ENCODE data around the gene CACHD1.

- TF ChIP-seq EZH2 (IDR thresholded peaks at IDR 0.05) = no peak
- peak; percentile 14 to 46 (median 24); a peak in 2 of 6 replicates for TF ChIP-seq CTCF (IDR thresholded peaks at IDR 0.05 in 2 of 3, conservative IDR thresholded peaks at IDR 0.05 in 1 of 3; ENCODE audit: borderline replicate concordance in 1 of 3, insufficient read depth in 1 of 3, low read depth in 2 of 3, low read length in 2 of 3)
- TF ChIP-seq ZBTB33 (IDR thresholded peaks at IDR 0.05; ENCODE audit: extremely low read depth, insufficient replicate concordance, low read length) = no peak
- no peak for TF ChIP-seq SP1 (IDR thresholded peaks at IDR 0.05; ENCODE audit: low read depth)
- TF ChIP-seq FOSL1 (IDR thresholded peaks at IDR 0.05; ENCODE audit: low read depth) = no peak
- no peak for TF ChIP-seq POLR2AphosphoS5 (IDR thresholded peaks at IDR 0.05; ENCODE audit: low read depth, low read length)
- TF ChIP-seq POLR2A (IDR thresholded peaks at IDR 0.05; ENCODE audit: borderline replicate concordance, extremely low read depth, insufficient read depth, insufficient read length) = no peak
- no peak for TF ChIP-seq EZH2phosphoT487 (IDR thresholded peaks at IDR 0.05; ENCODE audit: borderline replicate concordance)
- no peak for TF ChIP-seq TCF7L2 (IDR thresholded peaks at IDR 0.05; ENCODE audit: borderline replicate concordance, extremely low read depth, insufficient read depth, insufficient read length)
- no peak for TF ChIP-seq YY1 (IDR thresholded peaks at IDR 0.05; ENCODE audit: extremely low read depth, insufficient replicate concordance, low read depth, low read length)
- TF ChIP-seq MAX (IDR thresholded peaks at IDR 0.05) = no peak
- no peak for TF ChIP-seq ZNF274 (IDR thresholded peaks at IDR 0.05; ENCODE audit: low read depth, low read length)
- no peak for TF ChIP-seq ATF3 (IDR thresholded peaks at IDR 0.05)
These were observed 114.5 kb downstream of the CACHD1 start for GRCh38 chr1:64584479-64584878.

All from HCT116 (cell line).